Measurements from ENCODE around the gene TRPM8. TPM values are rescaled to one million over a fixed set of nuclear protein-coding genes. Genes with fewer than 3 reads are reported as not detected.
A peak's percentile ranks its signal among the peaks of the same experiment; 100 is the strongest.

TRPM8 gene
- total and polyA plus RNA-seq, 2 of the 13 experiments (the other 11 are each of a cell fraction or from before 2014, with no cell fraction given): 0.12 TPM; not detected in 1

DNA sequence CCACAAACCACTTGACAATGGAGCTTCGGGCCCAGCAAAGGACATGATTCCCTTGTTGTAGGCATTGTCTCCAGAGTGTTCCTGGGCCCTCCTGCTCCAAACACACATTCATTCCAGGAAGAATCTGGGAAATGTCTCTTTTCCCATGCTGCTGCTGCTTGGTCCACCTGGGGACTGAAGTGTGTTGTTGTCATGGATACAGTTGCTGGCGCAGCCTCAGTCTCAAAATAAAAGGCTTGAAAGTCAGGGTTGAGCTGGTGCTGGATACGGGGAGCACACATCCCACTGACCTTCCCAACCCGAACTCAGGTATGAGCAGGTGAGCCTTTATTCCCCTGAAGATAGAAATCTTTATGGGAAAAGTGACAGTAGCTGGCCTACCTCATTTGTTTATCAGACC is 102.7 kb downstream of the TRPM8 start (continued):
- TF ChIP-seq ZNF558 (CRISPR knock-in tag; IDR thresholded peaks at IDR 0.05; ENCODE audit: borderline replicate concordance) (no peak), ZNF160 (CRISPR knock-in tag; IDR thresholded peaks at IDR 0.05) (no peak)

DNA sequence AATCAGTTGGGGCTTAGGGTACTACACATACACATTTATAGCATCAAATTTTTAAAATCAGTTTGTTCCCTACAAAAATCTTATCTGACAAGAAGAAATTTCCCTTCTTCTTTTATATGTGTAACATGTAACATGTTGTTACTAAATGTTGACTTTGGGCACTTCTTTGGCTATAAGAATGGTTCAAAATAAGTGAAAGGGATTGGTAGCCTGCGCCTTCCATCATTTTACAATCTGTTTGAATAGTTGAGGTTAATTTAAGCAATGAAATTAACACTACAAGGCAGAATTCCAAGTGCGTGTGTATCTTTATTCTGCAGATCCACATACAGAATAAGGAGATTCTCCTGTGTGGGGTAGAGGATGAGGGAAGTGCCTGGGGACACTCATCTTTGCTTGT is 103.2 kb downstream of the TRPM8 start:
- WGBS (ENCODE audit: low lambda C conversion rate): 39% methylated on average over 2 of the region's 2 CpGs
- H3K27ac ChIP-seq (ENCODE audit: extremely low read length, insufficient read depth, low read length): no peak overlapping the region
- ATAC-seq: no peak
- TF ChIP-seq PCBP2 (optimal IDR thresholded peaks at IDR 0.05; ENCODE audit: low read depth, low read length, poor library complexity, severe bottlenecking) (no peak), ZNF660 (CRISPR knock-in tag; IDR thresholded peaks at IDR 0.05; ENCODE audit: borderline replicate concordance, low read depth) (no peak), PHF8 (CRISPR knock-in tag; IDR thresholded peaks at IDR 0.05) (no peak)
- DNase-seq (ENCODE audit: low spot score): no peak
- no peaks in the 10 kb centered on the region for H3K9me3 ChIP-seq (ENCODE audit: low read length)
- in situ Hi-C loops (cut with HindIII; ENCODE audit: extremely low pct_ligation_motif_present, low pct_unique_long_range_greater_than_20kb) (no loop called here), intact Hi-C loops (cut with micrococcal nuclease; ENCODE audit: unreplicated experiment) (no loop called here)
- H3K79me2 ChIP-seq (ENCODE audit: insufficient read depth, low read length): no peaks in the 10 kb centered on the region
- H4K20me1 ChIP-seq (ENCODE audit: insufficient read depth, low read length): no peaks in the 10 kb centered on the region
- FAIRE-seq: no peak
- H3K9ac ChIP-seq (ENCODE audit: insufficient read depth, low read depth, low read length): no peak overlapping the region
- no peaks in the 10 kb centered on the region for H3K36me3 ChIP-seq (replicated peaks in 1 of 2; ENCODE audit: control insufficient read depth in 1 of 2, insufficient read depth in 2 of 2, low read length in 2 of 2)
- H3K4me3 ChIP-seq (replicated peaks in 1 of 3; ENCODE audit: insufficient read depth in 1 of 3, low read depth in 2 of 3, low read length in 3 of 3): no peak overlapping the region
- ChIA-PET CTCF (ENCODE audit: low intra/inter-chr PET ratio, low total read pairs) (no interaction called here), POLR2A (no interaction called here)
- no peak overlapping the region for H2AFZ ChIP-seq (ENCODE audit: low read length)
- H3K27me3 ChIP-seq (ENCODE audit: control insufficient read depth in 1 of 2, insufficient read depth in 2 of 2, low read length in 2 of 2): no peaks in the 10 kb centered on the region
- no peak overlapping the region for H3K4me2 ChIP-seq (ENCODE audit: low read depth, low read length)
- H3K4me1 ChIP-seq (ENCODE audit: insufficient read depth, low read length): no peaks in the 10 kb centered on the region
- no TSS peak for BruUV-seq (replicated peaks)

DNA sequence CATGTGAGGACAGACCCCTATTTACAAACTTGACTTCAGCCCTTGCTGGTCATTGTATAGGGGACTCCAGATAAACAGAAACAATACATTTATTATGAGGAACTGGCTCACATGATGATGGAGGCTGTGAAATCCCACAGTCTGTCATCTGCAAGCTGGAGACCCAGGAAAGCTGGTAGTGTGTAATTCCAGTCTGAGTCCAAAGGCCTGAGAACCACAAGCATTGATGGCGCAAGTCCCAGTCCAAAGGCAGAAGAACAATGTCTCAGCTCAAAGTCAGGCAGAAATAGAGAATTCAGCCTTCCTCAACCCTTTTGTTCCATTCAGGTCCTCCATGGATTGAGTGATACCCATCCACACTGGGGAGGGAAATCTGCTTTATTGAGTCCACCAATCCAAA is 105.3 kb downstream of the TRPM8 start:
- Histone ChIP-seq H3K4me2 (ENCODE audit: low read depth, low read length) (no peak overlapping the region), H3K4me1 (ENCODE audit: insufficient read depth, low read length) (no peaks in the 10 kb centered on the region), H3K79me2 (ENCODE audit: insufficient read depth, low read length) (no peaks in the 10 kb centered on the region), H3K36me3 (replicated peaks in 1 of 2; ENCODE audit: control insufficient read depth in 1 of 2, insufficient read depth in 2 of 2, low read length in 2 of 2) (no peaks in the 10 kb centered on the region), H4K20me1 (ENCODE audit: insufficient read depth, low read length) (no peaks in the 10 kb centered on the region), H3K9me3 (ENCODE audit: low read length) (no peaks in the 10 kb centered on the region), H3K27me3 (ENCODE audit: control insufficient read depth in 1 of 2, insufficient read depth in 2 of 2, low read length in 2 of 2) (no peaks in the 10 kb centered on the region), H3K27ac (ENCODE audit: extremely low read length, insufficient read depth, low read length) (no peak overlapping the region), H3K4me3 (replicated peaks in 1 of 3; ENCODE audit: insufficient read depth in 1 of 3, low read depth in 2 of 3, low read length in 3 of 3) (no peak overlapping the region), H2AFZ (ENCODE audit: low read length) (no peak overlapping the region), H3K9ac (ENCODE audit: insufficient read depth, low read depth, low read length) (no peak overlapping the region)
- 0% methylated on average over 1 of the region's 1 CpG for WGBS (ENCODE audit: low lambda C conversion rate)
- ChIA-PET CTCF (ENCODE audit: low intra/inter-chr PET ratio, low total read pairs) (no interaction called here), POLR2A (no interaction called here)
- FAIRE-seq (no peak), ATAC-seq (no peak), DNase-seq (ENCODE audit: low spot score) (no peak)
- in situ Hi-C loops (cut with HindIII; ENCODE audit: extremely low pct_ligation_motif_present, low pct_unique_long_range_greater_than_20kb): no loop called here
- no TSS peak for BruUV-seq (replicated peaks)
- intact Hi-C loops (cut with micrococcal nuclease; ENCODE audit: unreplicated experiment): no loop called here
- TF ChIP-seq ZNF496 (CRISPR knock-in tag; IDR thresholded peaks at IDR 0.05; ENCODE audit: insufficient replicate concordance): no peak
- TF ChIP-seq NCOR1 (IDR thresholded peaks at IDR 0.05; ENCODE audit: borderline replicate concordance, low read length): 0 out of 2 replicates have a peak, but pooled peaks have one; percentile 34
- TF ChIP-seq SIX4 (CRISPR knock-in tag; IDR thresholded peaks at IDR 0.05): no peak
- TF ChIP-seq ZNF20 (CRISPR knock-in tag; IDR thresholded peaks at IDR 0.05): no peak
- TF ChIP-seq, protein P1, sequence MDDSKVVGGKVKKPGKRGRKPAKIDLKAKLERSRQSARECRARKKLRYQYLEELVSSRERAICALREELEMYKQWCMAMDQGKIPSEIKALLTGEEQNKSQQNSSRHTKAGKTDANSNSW (CRISPR knock-in tag; IDR thresholded peaks at IDR 0.05; ENCODE audit: borderline replicate concordance): no peak
- no peak for TF ChIP-seq CREM (IDR thresholded peaks at IDR 0.05)
- no peak for TF ChIP-seq CREM (CRISPR knock-in tag; IDR thresholded peaks at IDR 0.05)
- no peak for TF ChIP-seq ZNF569 (CRISPR knock-in tag; IDR thresholded peaks at IDR 0.05; ENCODE audit: borderline replicate concordance)
- TF ChIP-seq ZNF720 (CRISPR knock-in tag; IDR thresholded peaks at IDR 0.05): no peak
- TF ChIP-seq KAT2B (IDR thresholded peaks at IDR 0.05; ENCODE audit: borderline replicate concordance, low read depth, low read length): no peak
- TF ChIP-seq HNRNPH1 (optimal IDR thresholded peaks at IDR 0.05; ENCODE audit: low read depth, low read length): no peak
- TF ChIP-seq, protein P2, sequence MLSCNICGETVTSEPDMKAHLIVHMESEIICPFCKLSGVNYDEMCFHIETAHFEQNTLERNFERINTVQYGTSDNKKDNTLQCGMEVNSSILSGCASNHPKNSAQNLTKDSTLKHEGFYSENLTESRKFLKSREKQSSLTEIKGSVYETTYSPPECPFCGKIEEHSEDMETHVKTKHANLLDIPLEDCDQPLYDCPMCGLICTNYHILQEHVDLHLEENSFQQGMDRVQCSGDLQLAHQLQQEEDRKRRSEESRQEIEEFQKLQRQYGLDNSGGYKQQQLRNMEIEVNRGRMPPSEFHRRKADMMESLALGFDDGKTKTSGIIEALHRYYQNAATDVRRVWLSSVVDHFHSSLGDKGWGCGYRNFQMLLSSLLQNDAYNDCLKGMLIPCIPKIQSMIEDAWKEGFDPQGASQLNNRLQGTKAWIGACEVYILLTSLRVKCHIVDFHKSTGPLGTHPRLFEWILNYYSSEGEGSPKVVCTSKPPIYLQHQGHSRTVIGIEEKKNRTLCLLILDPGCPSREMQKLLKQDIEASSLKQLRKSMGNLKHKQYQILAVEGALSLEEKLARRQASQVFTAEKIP (CRISPR knock-in tag; IDR thresholded peaks at IDR 0.05; ENCODE audit: borderline replicate concordance): no peak
- no peak for TF ChIP-seq KLF12 (CRISPR knock-in tag; IDR thresholded peaks at IDR 0.05; ENCODE audit: borderline replicate concordance)
